MCF 10A (cell line): ENCODE data around the gene ANGPTL2. TPM values are rescaled to one million over a fixed set of nuclear protein-coding genes. Genes with fewer than 3 reads are reported as not detected.

Experiments used
- BruUV-seq: library from RNA; stranded (reverse); fragments of 400-500 nt; replicated peaks from 2 replicates; lab custom pipeline; 2021; lab: Mats Ljungman, UMichigan
- CTCF ChIA-PET: fragments of 300-600 bp; sonication (Branson Sonifier 250); formaldehyde crosslinking; extraction: SDS; loops from one replicate; lab custom pipeline; 2021; ENCODE audit warnings: antibody characterized with exemption, inconsistent platforms; lab: Yijun Ruan, JAX
- POLR2A ChIA-PET: fragments of 300-600, 350-650 bp; sonication (Branson Sonifier 250); formaldehyde crosslinking; extraction: SDS; loops from one replicate; lab custom pipeline; 2020; ENCODE audit warnings: antibody characterized with exemption, inconsistent platforms; lab: Yijun Ruan, JAX
- DNase-seq: peaks from one replicate; pipeline ENCODE4 v3.0.0-alpha.2; 2018; ENCODE audit not compliant: unreplicated experiment
- H3K27ac Mint-ChIP-seq: one replicate; pipeline ENCODE4 v1.8.0; 2022; ENCODE audit warnings: mild to moderate bottlenecking, low read depth, mixed read lengths; ENCODE audit not compliant: unreplicated experiment
- H3K27me3 Mint-ChIP-seq: one replicate; pipeline ENCODE4 v1.8.0; 2022; ENCODE audit warnings: mixed read lengths; ENCODE audit not compliant: insufficient read depth, unreplicated experiment
- H3K36me3 Mint-ChIP-seq: one replicate; pipeline ENCODE4 v1.8.0; 2022; ENCODE audit warnings: mild to moderate bottlenecking, moderate library complexity, mixed read lengths; ENCODE audit not compliant: insufficient read depth, unreplicated experiment
- H3K4me1 Mint-ChIP-seq: one replicate; pipeline ENCODE4 v1.8.0; 2022; ENCODE audit warnings: mixed read lengths; ENCODE audit not compliant: insufficient read depth, unreplicated experiment
- H3K4me3 Mint-ChIP-seq: one replicate; pipeline ENCODE4 v1.8.0; 2022; ENCODE audit warnings: mild to moderate bottlenecking, moderate library complexity, mixed read lengths; ENCODE audit not compliant: unreplicated experiment
- H3K9me3 Mint-ChIP-seq: one replicate; pipeline ENCODE4 v1.8.0; 2022; ENCODE audit warnings: mixed read lengths; ENCODE audit not compliant: unreplicated experiment
- intact Hi-C: fragments of 100-400 bp; cut with micrococcal nuclease; formaldehyde crosslinking; loops from 2 replicates; pipeline ENCODE4 v1.14.1; 2022
- total RNA-seq: library from RNA; stranded (reverse); gene quantifications from 2 replicates; pipeline ENCODE4 v1.2.3, GENCODE V29; 2022
- TF ChIP-seq, protein P1 (sequence below): fragments of 200-600 bp; IDR thresholded peaks from one replicate; pipeline ENCODE4 v1.8.0; 2022; ENCODE audit warnings: antibody characterized with exemption, mild to moderate bottlenecking; ENCODE audit not compliant: unreplicated experiment

Gene ANGPTL2
- total RNA-seq, 1 experiment from 2014 or later: not detected

- BruUV-seq: no TSS peak
- CTCF ChIA-PET: no interaction called here
- H3K27me3 Mint-ChIP-seq: peaks cover 26% of the 10 kb centered on the region
- TF ChIP-seq, protein P1, sequence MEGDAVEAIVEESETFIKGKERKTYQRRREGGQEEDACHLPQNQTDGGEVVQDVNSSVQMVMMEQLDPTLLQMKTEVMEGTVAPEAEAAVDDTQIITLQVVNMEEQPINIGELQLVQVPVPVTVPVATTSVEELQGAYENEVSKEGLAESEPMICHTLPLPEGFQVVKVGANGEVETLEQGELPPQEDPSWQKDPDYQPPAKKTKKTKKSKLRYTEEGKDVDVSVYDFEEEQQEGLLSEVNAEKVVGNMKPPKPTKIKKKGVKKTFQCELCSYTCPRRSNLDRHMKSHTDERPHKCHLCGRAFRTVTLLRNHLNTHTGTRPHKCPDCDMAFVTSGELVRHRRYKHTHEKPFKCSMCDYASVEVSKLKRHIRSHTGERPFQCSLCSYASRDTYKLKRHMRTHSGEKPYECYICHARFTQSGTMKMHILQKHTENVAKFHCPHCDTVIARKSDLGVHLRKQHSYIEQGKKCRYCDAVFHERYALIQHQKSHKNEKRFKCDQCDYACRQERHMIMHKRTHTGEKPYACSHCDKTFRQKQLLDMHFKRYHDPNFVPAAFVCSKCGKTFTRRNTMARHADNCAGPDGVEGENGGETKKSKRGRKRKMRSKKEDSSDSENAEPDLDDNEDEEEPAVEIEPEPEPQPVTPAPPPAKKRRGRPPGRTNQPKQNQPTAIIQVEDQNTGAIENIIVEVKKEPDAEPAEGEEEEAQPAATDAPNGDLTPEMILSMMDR: no peak
- H3K4me1 Mint-ChIP-seq: no peaks in the 10 kb centered on the region
- DNase-seq: no peak
- no peak overlapping the region for H3K4me3 Mint-ChIP-seq
- intact Hi-C loops: no loop called here
- POLR2A ChIA-PET: no interaction called here
- H3K9me3 Mint-ChIP-seq: no peaks in the 10 kb centered on the region
- H3K36me3 Mint-ChIP-seq: no peaks in the 10 kb centered on the region
- H3K27ac Mint-ChIP-seq: no peak overlapping the region
Observed at GRCh38 chr9:127106466-127106855, 16.0 kb downstream of the ANGPTL2 start.

- Mint-ChIP-seq H3K27ac (no peak overlapping the region), H3K9me3 (no peaks in the 10 kb centered on the region), H3K27me3 (peaks cover 24% of the 10 kb centered on the region), H3K4me3 (no peak overlapping the region), H3K36me3 (no peaks in the 10 kb centered on the region), H3K4me1 (no peaks in the 10 kb centered on the region)
- no TSS peak for BruUV-seq
- intact Hi-C loops: no loop called here
- POLR2A ChIA-PET: no interaction called here
- DNase-seq: no peak
- TF ChIP-seq, protein P1: no peak
- CTCF ChIA-PET: no interaction called here
Observed at GRCh38 chr9:127105805-127106465, 16.5 kb downstream of the ANGPTL2 start.

- peaks cover 12% of the 10 kb centered on the region for H3K27me3 Mint-ChIP-seq
- no peak for DNase-seq
- H3K4me3 Mint-ChIP-seq: no peak overlapping the region
- H3K36me3 Mint-ChIP-seq: no peaks in the 10 kb centered on the region
- H3K4me1 Mint-ChIP-seq: no peaks in the 10 kb centered on the region
- no peaks in the 10 kb centered on the region for H3K9me3 Mint-ChIP-seq
- ChIA-PET CTCF (interaction anchor here (0.6 kb wide), 1 partner anchor 59 kb away, joined by 3 read pairs; no protein-coding TSS in a partner anchor), POLR2A (no interaction called here)
- H3K27ac Mint-ChIP-seq: no peak overlapping the region
- BruUV-seq: no TSS peak
- intact Hi-C loops: no loop called here
- TF ChIP-seq, protein P1: no peak
Observed at GRCh38 chr9:127104581-127105311, 17.7 kb downstream of the ANGPTL2 start.

GRCh38 chr9:127102788-127103187, 19.6 kb downstream of the ANGPTL2 start:
- H3K4me3 Mint-ChIP-seq: no peak overlapping the region
- H3K27me3 Mint-ChIP-seq: no peaks in the 10 kb centered on the region
- POLR2A ChIA-PET: no interaction called here
- no peaks in the 10 kb centered on the region for H3K9me3 Mint-ChIP-seq
- H3K27ac Mint-ChIP-seq: no peak overlapping the region
- no peak for DNase-seq
- H3K4me1 Mint-ChIP-seq: no peaks in the 10 kb centered on the region
- TF ChIP-seq, protein P1: no peak
- intact Hi-C loops: no loop called here
- CTCF ChIA-PET: interaction anchor here (0.7 to 1.2 kb wide), 2 partner anchors 95 to 116 kb away, joined by 3 to 4 read pairs; no protein-coding TSS in a partner anchor
- no TSS peak for BruUV-seq
- H3K36me3 Mint-ChIP-seq: no peaks in the 10 kb centered on the region
